Measurements from ENCODE around the gene C9orf50.

GRCh38 chr9:129612123-129612522 lies 8.8 kb downstream of the C9orf50 start:
- TF ChIP-seq CTCF (IDR thresholded peaks at IDR 0.05; ENCODE audit: low read length), result peak; percentile 17
- TF ChIP-seq EZH2 (optimal IDR thresholded peaks at IDR 0.05; ENCODE audit: low read depth, low read length), result no peak
